KBM-7 (cell line): ENCODE data around the gene SLC22A4.

ENCODE experiments used
- DNase-seq: peaks from one replicate; pipeline ENCODE4 v3.0.0-alpha.2; 2015
- in situ Hi-C: fragments of 300-500 bp; cut with MboI; formaldehyde crosslinking; loops from 2 replicates; pipeline ENCODE4 v1.14.3; 2020; ENCODE audit warnings: low sequenced_read_pairs, low pct_unique_long_range_greater_than_20kb, mixed read lengths

Gene SLC22A4

GRCh38 chr5:132295505-132296411 is 1.6 kb downstream of the SLC22A4 start:
- no peak for DNase-seq
- in situ Hi-C loops: no loop called here

- in situ Hi-C loops: no loop called here
These were observed 2.3 kb downstream of the SLC22A4 start for GRCh38 chr5:132296412-132297016.

GRCh38 chr5:132297211-132297940 is 3.2 kb downstream of the SLC22A4 start:
- in situ Hi-C loops: no loop called here
- DNase-seq: no peak

More at GRCh38 chr5:132296412-132297016, 2.3 kb downstream of the SLC22A4 start:
- no peak for DNase-seq

GRCh38 chr5:132298298-132299212 is 4.4 kb downstream of the SLC22A4 start:
- in situ Hi-C loops: no loop called here
- peak; percentile 24 for DNase-seq

- DNase-seq: no peak
- in situ Hi-C loops: no loop called here
These were observed 5.7 kb downstream of the SLC22A4 start for GRCh38 chr5:132299917-132300316.

GRCh38 chr5:132300577-132301343 is 6.6 kb downstream of the SLC22A4 start:
- DNase-seq: no peak
- in situ Hi-C loops: no loop called here

GRCh38 chr5:132301344-132302271 is 7.4 kb downstream of the SLC22A4 start:
- no peak for DNase-seq
- in situ Hi-C loops: no loop called here

- no peak for DNase-seq
- in situ Hi-C loops: no loop called here
These were observed 8.2 kb downstream of the SLC22A4 start for GRCh38 chr5:132302413-132302812.

GRCh38 chr5:132303589-132303988 is 9.4 kb downstream of the SLC22A4 start:
- no peak for DNase-seq
- in situ Hi-C loops: no loop called here

- in situ Hi-C loops: no loop called here
- DNase-seq: no peak
These were observed 11.2 kb downstream of the SLC22A4 start for GRCh38 chr5:132305420-132305819.

- DNase-seq: no peak
These were observed 14.5 kb downstream of the SLC22A4 start for GRCh38 chr5:132308701-132309100.

GRCh38 chr5:132309679-132310078 is 15.5 kb downstream of the SLC22A4 start:
- no peak for DNase-seq
- in situ Hi-C loops: no loop called here

More at GRCh38 chr5:132308701-132309100, 14.5 kb downstream of the SLC22A4 start:
- in situ Hi-C loops: no loop called here

- in situ Hi-C loops: no loop called here
- DNase-seq: no peak
These were observed 16.1 kb downstream of the SLC22A4 start for GRCh38 chr5:132310141-132310834.

- no peak for DNase-seq
- in situ Hi-C loops: no loop called here
These were observed 19.2 kb downstream of the SLC22A4 start for GRCh38 chr5:132313366-132313765.

GRCh38 chr5:132313961-132314432 is 19.8 kb downstream of the SLC22A4 start:
- DNase-seq: no peak
- in situ Hi-C loops: no loop called here

GRCh38 chr5:132315529-132316067 is 21.4 kb downstream of the SLC22A4 start:
- in situ Hi-C loops: no loop called here
- no peak for DNase-seq
